ENCODE results near the gene DBNDD1. TPM values are rescaled to one million over a fixed set of nuclear protein-coding genes. Genes with fewer than 3 reads are reported as not detected.
"Not testable (repeated sequence)": the region's sequence is repeated elsewhere in the genome, so short reads cannot be mapped to it uniquely, and the experiment has no call there.

The DBNDD1 gene
- total RNA-seq, 1 experiment from 2014 or later, result 24.6 TPM

GRCh38 chr16:90009172-90009899 lies 9.9 kb downstream of the DBNDD1 start:
- H3K9me3 ChIP-seq (ENCODE audit: low read depth, low read length, poor library complexity, severe bottlenecking), result no peaks in the 10 kb centered on the region
- no peak for TF ChIP-seq EZH2 (IDR thresholded peaks at IDR 0.05; ENCODE audit: borderline replicate concordance, low read depth, low read length, poor library complexity, severe bottlenecking)
- TF ChIP-seq, protein P1, sequence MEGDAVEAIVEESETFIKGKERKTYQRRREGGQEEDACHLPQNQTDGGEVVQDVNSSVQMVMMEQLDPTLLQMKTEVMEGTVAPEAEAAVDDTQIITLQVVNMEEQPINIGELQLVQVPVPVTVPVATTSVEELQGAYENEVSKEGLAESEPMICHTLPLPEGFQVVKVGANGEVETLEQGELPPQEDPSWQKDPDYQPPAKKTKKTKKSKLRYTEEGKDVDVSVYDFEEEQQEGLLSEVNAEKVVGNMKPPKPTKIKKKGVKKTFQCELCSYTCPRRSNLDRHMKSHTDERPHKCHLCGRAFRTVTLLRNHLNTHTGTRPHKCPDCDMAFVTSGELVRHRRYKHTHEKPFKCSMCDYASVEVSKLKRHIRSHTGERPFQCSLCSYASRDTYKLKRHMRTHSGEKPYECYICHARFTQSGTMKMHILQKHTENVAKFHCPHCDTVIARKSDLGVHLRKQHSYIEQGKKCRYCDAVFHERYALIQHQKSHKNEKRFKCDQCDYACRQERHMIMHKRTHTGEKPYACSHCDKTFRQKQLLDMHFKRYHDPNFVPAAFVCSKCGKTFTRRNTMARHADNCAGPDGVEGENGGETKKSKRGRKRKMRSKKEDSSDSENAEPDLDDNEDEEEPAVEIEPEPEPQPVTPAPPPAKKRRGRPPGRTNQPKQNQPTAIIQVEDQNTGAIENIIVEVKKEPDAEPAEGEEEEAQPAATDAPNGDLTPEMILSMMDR (conservative IDR thresholded peaks at IDR 0.05; ENCODE audit: low read depth, low read length), result no peak
- H3K4me1 ChIP-seq (ENCODE audit: insufficient read depth, low read length, poor library complexity, severe bottlenecking), result no peaks in the 10 kb centered on the region
- CTCF ChIA-PET, result no interaction called here
- no TSS peak for BruUV-seq (replicated peaks)
- H3K27ac ChIP-seq (ENCODE audit: low read depth, low read length, poor library complexity, severe bottlenecking), result no peak overlapping the region
- H3K27me3 ChIP-seq (replicated peaks; ENCODE audit: insufficient read depth, low read depth, low read length, poor library complexity), result no peaks in the 10 kb centered on the region
- intact Hi-C loops (cut with micrococcal nuclease; ENCODE audit: unreplicated experiment), result no loop called here
- POLR2A ChIA-PET (ENCODE audit: low non-redundant PET), result no interaction called here
- H3K36me3 ChIP-seq (ENCODE audit: insufficient read depth, low read length, poor library complexity, severe bottlenecking), result no peaks in the 10 kb centered on the region
- no peak for DNase-seq (ENCODE audit: low spot score)
- no peak overlapping the region for H3K4me3 ChIP-seq (ENCODE audit: low read depth, low read length, poor library complexity, severe bottlenecking)

DNA sequence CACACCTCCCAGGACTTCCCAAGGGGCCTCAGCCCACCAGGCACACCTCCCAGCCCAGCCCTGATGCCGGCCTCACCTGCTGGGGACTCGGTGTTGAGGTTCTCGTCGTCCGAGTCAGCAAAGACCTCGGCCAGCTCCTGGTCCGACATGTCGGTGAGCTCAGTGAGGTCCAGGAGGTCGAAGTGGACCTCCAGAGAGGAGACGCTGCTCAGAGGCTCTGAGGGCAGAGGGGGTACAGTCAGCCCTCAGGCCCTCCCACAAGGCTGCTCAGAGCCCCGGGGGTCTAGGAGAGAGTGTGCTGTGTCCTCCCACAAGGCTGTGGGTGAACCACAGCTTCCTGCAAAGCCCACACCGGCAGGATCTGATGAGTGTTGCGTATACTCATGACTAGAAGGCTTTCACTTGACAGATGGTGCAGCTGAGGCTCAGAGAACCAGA lies 10.5 kb downstream of the DBNDD1 start:
- no peaks in the 10 kb centered on the region for H3K9me3 ChIP-seq (ENCODE audit: low read depth, low read length, poor library complexity, severe bottlenecking)
- no peak for DNase-seq (ENCODE audit: low spot score)
- intact Hi-C loops (cut with micrococcal nuclease; ENCODE audit: unreplicated experiment), result no loop called here
- no peaks in the 10 kb centered on the region for H3K4me1 ChIP-seq (ENCODE audit: insufficient read depth, low read length, poor library complexity, severe bottlenecking)
- TF ChIP-seq EZH2 (IDR thresholded peaks at IDR 0.05; ENCODE audit: borderline replicate concordance, low read depth, low read length, poor library complexity, severe bottlenecking), result no peak
- TF ChIP-seq, protein P1 (conservative IDR thresholded peaks at IDR 0.05; ENCODE audit: low read depth, low read length), result no peak
- no peak overlapping the region for H3K4me3 ChIP-seq (ENCODE audit: low read depth, low read length, poor library complexity, severe bottlenecking)
- ChIA-PET POLR2A (ENCODE audit: low non-redundant PET) (no interaction called here), CTCF (no interaction called here)
- BruUV-seq (replicated peaks), result no TSS peak
- H3K27ac ChIP-seq (ENCODE audit: low read depth, low read length, poor library complexity, severe bottlenecking), result no peak overlapping the region
- no peaks in the 10 kb centered on the region for H3K27me3 ChIP-seq (replicated peaks; ENCODE audit: insufficient read depth, low read depth, low read length, poor library complexity)
- H3K36me3 ChIP-seq (ENCODE audit: insufficient read depth, low read length, poor library complexity, severe bottlenecking), result no peaks in the 10 kb centered on the region

GRCh38 chr16:90007635-90008234 lies 11.5 kb downstream of the DBNDD1 start:
- H3K36me3 ChIP-seq (ENCODE audit: insufficient read depth, low read length, poor library complexity, severe bottlenecking); H3K27me3 ChIP-seq (replicated peaks; ENCODE audit: insufficient read depth, low read depth, low read length, poor library complexity); H3K4me3 ChIP-seq (ENCODE audit: low read depth, low read length, poor library complexity, severe bottlenecking); intact Hi-C loops (cut with micrococcal nuclease; ENCODE audit: unreplicated experiment); DNase-seq (ENCODE audit: low spot score); H3K9me3 ChIP-seq (ENCODE audit: low read depth, low read length, poor library complexity, severe bottlenecking); CTCF ChIA-PET; POLR2A ChIA-PET (ENCODE audit: low non-redundant PET); BruUV-seq (replicated peaks); H3K4me1 ChIP-seq (ENCODE audit: insufficient read depth, low read length, poor library complexity, severe bottlenecking); H3K27ac ChIP-seq (ENCODE audit: low read depth, low read length, poor library complexity, severe bottlenecking): not testable (repeated sequence)

GRCh38 chr16:90007015-90007414 lies 12.2 kb downstream of the DBNDD1 start:
- H3K4me3 ChIP-seq (ENCODE audit: low read depth, low read length, poor library complexity, severe bottlenecking), result no peak overlapping the region
- POLR2A ChIA-PET (ENCODE audit: low non-redundant PET), result no interaction called here
- intact Hi-C loops (cut with micrococcal nuclease; ENCODE audit: unreplicated experiment), result no loop called here
- TF ChIP-seq, protein P1 (conservative IDR thresholded peaks at IDR 0.05; ENCODE audit: low read depth, low read length), result no peak
- no peak for TF ChIP-seq EZH2 (IDR thresholded peaks at IDR 0.05; ENCODE audit: borderline replicate concordance, low read depth, low read length, poor library complexity, severe bottlenecking)
- no peaks in the 10 kb centered on the region for H3K4me1 ChIP-seq (ENCODE audit: insufficient read depth, low read length, poor library complexity, severe bottlenecking)
- DNase-seq (ENCODE audit: low spot score), result no peak
- no peaks in the 10 kb centered on the region for H3K36me3 ChIP-seq (ENCODE audit: insufficient read depth, low read length, poor library complexity, severe bottlenecking)
- BruUV-seq (replicated peaks), result no TSS peak
- no peaks in the 10 kb centered on the region for H3K9me3 ChIP-seq (ENCODE audit: low read depth, low read length, poor library complexity, severe bottlenecking)
- no peak overlapping the region for H3K27ac ChIP-seq (ENCODE audit: low read depth, low read length, poor library complexity, severe bottlenecking)
- no peaks in the 10 kb centered on the region for H3K27me3 ChIP-seq (replicated peaks; ENCODE audit: insufficient read depth, low read depth, low read length, poor library complexity)
- CTCF ChIA-PET, result no interaction called here
